Left ventricle myocardium inferior (tissue), 1 donor: ENCODE data around the gene UIMC1. TPM values are rescaled to one million over a fixed set of nuclear protein-coding genes. Genes with fewer than 3 reads are reported as not detected.
A peak's percentile ranks its signal among the peaks of the same experiment; 100 is the strongest.

Experiments
- DNase-seq: peaks from one replicate; pipeline ENCODE4 v3.0.0-alpha.2; 2020
- H3K27ac ChIP-seq: fragments of 200-600 bp; replicated peaks from 2 replicates; pipeline ENCODE4 v1.8.0; 2021
- H3K27me3 ChIP-seq: fragments of 200-600 bp; 2 replicates; pipeline ENCODE4 v1.8.0; 2021; ENCODE audit warnings: low read depth
- H3K36me3 ChIP-seq: fragments of 200-600 bp; 2 replicates; pipeline ENCODE4 v1.8.0; 2021
- H3K4me1 ChIP-seq: fragments of 200-600 bp; 2 replicates; pipeline ENCODE4 v1.8.0; 2021
- H3K4me3 ChIP-seq: fragments of 200-600 bp; 2 replicates; pipeline ENCODE4 v1.8.0; 2021; ENCODE audit warnings: mild to moderate bottlenecking, moderate library complexity
- H3K9me3 ChIP-seq: fragments of 200-600 bp; replicated peaks from 2 replicates; pipeline ENCODE4 v1.8.0; 2021
- intact Hi-C: fragments of 100-400 bp; cut with micrococcal nuclease; formaldehyde crosslinking; loops from one replicate; pipeline ENCODE4 v1.11.0; 2022
- total RNA-seq: library from RNA; stranded (reverse); fragmentation: NEBNext Ultra II Directional; extraction: Animal tissue kit (Norgen Biotek cat#: 25700); gene quantifications from one replicate; pipeline ENCODE4 v1.2.1, GENCODE V29; 2021
- TF ChIP-seq, protein P1 (sequence below): fragments of 200-600 bp; IDR thresholded peaks from 2 replicates; pipeline ENCODE4 v1.8.0; 2021; ENCODE audit warnings: antibody characterized with exemption, mild to moderate bottlenecking, borderline replicate concordance
- donor health status: DM: no; HTN: yes; CAD: no; lungs with severe emphysema.

The UIMC1 gene
- total RNA-seq, 1 donor from 2014 or later: 30.7 TPM

- TF ChIP-seq, protein P1, sequence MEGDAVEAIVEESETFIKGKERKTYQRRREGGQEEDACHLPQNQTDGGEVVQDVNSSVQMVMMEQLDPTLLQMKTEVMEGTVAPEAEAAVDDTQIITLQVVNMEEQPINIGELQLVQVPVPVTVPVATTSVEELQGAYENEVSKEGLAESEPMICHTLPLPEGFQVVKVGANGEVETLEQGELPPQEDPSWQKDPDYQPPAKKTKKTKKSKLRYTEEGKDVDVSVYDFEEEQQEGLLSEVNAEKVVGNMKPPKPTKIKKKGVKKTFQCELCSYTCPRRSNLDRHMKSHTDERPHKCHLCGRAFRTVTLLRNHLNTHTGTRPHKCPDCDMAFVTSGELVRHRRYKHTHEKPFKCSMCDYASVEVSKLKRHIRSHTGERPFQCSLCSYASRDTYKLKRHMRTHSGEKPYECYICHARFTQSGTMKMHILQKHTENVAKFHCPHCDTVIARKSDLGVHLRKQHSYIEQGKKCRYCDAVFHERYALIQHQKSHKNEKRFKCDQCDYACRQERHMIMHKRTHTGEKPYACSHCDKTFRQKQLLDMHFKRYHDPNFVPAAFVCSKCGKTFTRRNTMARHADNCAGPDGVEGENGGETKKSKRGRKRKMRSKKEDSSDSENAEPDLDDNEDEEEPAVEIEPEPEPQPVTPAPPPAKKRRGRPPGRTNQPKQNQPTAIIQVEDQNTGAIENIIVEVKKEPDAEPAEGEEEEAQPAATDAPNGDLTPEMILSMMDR: no peak
- H3K9me3 ChIP-seq: no peaks in the 10 kb centered on the region
- peaks cover 8% of the 10 kb centered on the region for H3K36me3 ChIP-seq
- DNase-seq: no peak
- peak overlapping the region; percentile 90 for H3K4me3 ChIP-seq
- intact Hi-C loops: no loop called here
- H3K4me1 ChIP-seq: peaks cover 37% of the 10 kb centered on the region
- H3K27me3 ChIP-seq: no peaks in the 10 kb centered on the region
- H3K27ac ChIP-seq: peak overlapping the region; percentile 88
These were observed 16.7 kb upstream of the UIMC1 start for GRCh38 chr5:177023303-177023664.

- TF ChIP-seq, protein P1: peak; percentile 70
- intact Hi-C loops: no loop called here
- peak within 1 kb of the TSS; percentile 90 for H3K4me3 ChIP-seq
- H3K36me3 ChIP-seq: peaks cover 7% of the 10 kb centered on the region
- no peaks in the 10 kb centered on the region for H3K9me3 ChIP-seq
- DNase-seq: peak; percentile 89
- peaks cover 37% of the 10 kb centered on the region for H3K4me1 ChIP-seq
- H3K27me3 ChIP-seq: no peaks in the 10 kb centered on the region
- peak within 1 kb of the TSS; percentile 88 for H3K27ac ChIP-seq
These were observed 16.1 kb upstream of the UIMC1 start, which contains the start of gene ZNF346 for GRCh38 chr5:177022386-177023302. ZNF346 (plus strand) TSS chr5:177022696; CDS start chr5:177022739, 43 bp downstream.

DNA sequence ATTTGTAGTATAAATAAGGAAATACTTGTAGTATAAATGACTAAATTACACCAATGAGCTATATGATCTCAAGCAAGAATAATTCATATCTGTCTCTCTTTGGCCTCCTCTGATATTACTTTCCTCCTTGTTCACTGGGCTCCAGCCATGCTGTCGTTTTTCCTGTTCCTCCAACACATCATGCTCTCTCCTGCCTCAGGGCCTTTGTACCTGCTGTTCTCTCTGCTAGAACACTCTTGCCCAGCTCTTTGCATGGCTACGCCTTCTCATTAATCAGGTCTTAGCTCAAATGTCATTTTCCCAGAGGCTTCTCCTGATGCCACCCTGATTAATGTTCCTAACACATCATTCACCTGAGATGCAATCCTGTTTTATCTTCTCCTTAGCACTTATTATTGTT lies 13.5 kb upstream of the UIMC1 start:
- TF ChIP-seq, protein P1: no peak
- intact Hi-C loops: no loop called here
- Histone ChIP-seq H3K4me1 (peaks cover 34% of the 10 kb centered on the region), H3K27me3 (no peaks in the 10 kb centered on the region), H3K36me3 (no peaks in the 10 kb centered on the region), H3K4me3 (no peak overlapping the region), H3K9me3 (no peaks in the 10 kb centered on the region), H3K27ac (no peak overlapping the region)
- DNase-seq: no peak

GRCh38 chr5:177018341-177018740 lies 11.8 kb upstream of the UIMC1 start:
- H3K9me3 ChIP-seq: no peaks in the 10 kb centered on the region
- TF ChIP-seq, protein P1: no peak
- peaks cover 30% of the 10 kb centered on the region for H3K4me1 ChIP-seq
- H3K27ac ChIP-seq: no peak overlapping the region
- no peaks in the 10 kb centered on the region for H3K27me3 ChIP-seq
- intact Hi-C loops: no loop called here
- no peaks in the 10 kb centered on the region for H3K36me3 ChIP-seq
- no peak overlapping the region for H3K4me3 ChIP-seq
- DNase-seq: no peak

DNA sequence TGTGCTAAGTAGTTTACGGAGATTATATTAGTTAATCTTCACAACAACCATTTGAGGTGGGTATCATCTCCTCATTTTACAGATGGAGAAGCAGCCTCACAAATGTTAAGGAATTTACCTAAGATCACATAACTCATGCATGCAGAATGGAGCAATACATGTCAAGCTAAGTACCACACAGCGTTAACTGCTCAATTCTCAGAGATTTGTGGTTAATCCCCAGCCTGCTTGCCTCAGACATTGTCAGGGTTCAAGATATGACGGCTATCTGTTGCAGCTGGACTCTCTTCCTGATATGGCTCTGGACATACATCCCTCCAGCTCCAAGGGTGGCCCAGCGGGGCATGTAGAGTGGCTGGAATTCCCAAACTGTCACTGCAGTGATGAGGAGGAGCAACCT lies 8.6 kb upstream of the UIMC1 start:
- no peaks in the 10 kb centered on the region for H3K27me3 ChIP-seq
- H3K4me3 ChIP-seq: no peak overlapping the region
- intact Hi-C loops: no loop called here
- peaks cover 11% of the 10 kb centered on the region for H3K4me1 ChIP-seq
- no peaks in the 10 kb centered on the region for H3K9me3 ChIP-seq
- no peaks in the 10 kb centered on the region for H3K36me3 ChIP-seq
- no peak overlapping the region for H3K27ac ChIP-seq
- DNase-seq: no peak
- TF ChIP-seq, protein P1: no peak
